Left renal cortex interstitium (tissue), 4 donors: Measurements from ENCODE around the gene EML1. TPM values are rescaled to one million over a fixed set of nuclear protein-coding genes. Genes with fewer than 3 reads are reported as not detected.
A peak's percentile ranks its signal among the peaks of the same experiment; 100 is the strongest.

ENCODE experiments used
- DNase-seq, 4 donors: peaks; one replicate each; pipeline ENCODE4 v3.0.0-alpha.2; 2013; ENCODE audit warnings: low read depth in 4 of 4, low spot score in 2 of 4, missing footprints in 1 of 4
- polyA plus RNA-seq, 4 donors: library from polyadenylated mRNA; unstranded; fragments of 120-200 nt; gene quantifications; one replicate each; pipeline ENCODE4 v1.2.1, GENCODE V29; 2013; ENCODE audit not compliant: insufficient read length in 4 of 4

The EML1 gene
- polyA plus RNA-seq, 4 donors, result 26.6 to 37.5 (median 35.1) TPM

DNA sequence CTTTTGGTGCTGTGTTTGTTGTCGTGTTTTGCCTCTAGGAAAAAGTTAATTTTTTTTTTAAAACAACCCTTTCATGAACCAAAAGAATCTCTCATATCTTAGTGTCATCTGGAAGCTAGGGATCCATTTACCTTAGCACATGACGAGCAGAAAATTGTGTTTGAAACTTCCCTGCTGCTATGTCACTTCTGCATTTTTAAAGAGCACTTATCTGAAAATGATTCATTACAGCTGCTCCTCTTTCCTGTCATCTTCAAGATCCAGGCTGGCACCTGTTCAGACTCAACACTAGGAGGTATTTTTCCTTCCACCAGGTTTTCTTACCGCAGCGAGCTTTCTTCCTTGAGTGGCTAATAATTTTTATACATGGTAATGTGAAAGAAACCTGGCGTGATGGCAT lies 67.0 kb downstream of the EML1 start:
- DNase-seq, result no peak

DNA sequence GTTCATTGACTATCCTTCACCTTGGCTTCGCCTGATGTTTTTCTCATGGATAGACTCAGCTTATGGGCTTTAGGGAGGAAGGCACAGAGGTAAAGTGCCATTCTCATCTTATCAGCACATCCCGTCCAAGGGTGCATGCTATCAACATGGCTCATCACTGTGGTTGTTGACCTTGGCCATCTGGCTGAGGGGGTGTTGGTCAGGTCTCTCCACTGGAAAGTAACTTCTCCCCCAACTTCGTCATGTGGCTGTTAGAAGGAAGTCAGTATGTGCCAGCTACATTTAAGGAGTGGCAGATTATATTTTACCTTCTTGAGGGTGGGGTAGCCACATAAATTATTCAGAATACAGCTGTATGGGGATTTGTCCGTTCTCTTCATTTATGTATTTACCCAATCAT lies 68.9 kb downstream of the EML1 start:
- no peak for DNase-seq

DNA sequence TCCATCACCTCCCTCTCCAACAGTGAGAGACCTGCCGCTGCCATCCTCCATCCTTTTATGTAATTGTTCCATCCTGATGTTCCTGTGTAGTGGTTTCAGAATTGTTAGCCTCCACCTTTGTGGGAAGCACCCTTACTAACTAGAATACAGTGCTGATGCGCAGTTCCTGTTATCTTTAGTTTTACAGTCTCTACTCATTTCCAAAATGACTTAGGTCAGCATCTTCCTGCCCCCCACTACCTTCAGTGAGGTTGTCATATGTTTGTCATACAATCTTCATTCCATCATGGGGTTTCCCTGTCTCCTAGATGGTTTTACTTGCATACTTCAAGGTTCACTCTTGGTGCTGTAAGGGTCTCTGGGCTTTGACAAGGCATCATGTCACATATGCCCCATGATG lies 69.8 kb downstream of the EML1 start:
- no peak for DNase-seq

DNA sequence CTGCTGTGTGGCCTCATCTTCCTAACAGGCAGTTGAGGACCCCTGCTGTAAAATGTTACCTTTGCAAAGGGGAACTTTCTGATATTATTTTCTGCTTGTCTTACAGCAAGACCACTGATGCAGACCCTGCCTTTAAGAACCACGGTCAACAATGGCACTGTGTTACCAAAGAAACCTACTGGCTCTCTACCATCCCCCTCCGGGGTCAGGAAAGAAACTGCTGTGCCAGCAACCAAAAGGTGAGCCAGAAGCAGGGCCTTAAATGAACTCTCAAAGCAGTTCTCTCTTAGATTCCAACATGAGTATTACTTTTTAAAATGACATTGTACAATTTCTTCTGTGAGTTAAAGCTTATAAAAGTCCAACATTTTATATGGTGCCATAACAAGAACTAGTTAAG lies 72.2 kb downstream of the EML1 start:
- DNase-seq, result no peak

DNA sequence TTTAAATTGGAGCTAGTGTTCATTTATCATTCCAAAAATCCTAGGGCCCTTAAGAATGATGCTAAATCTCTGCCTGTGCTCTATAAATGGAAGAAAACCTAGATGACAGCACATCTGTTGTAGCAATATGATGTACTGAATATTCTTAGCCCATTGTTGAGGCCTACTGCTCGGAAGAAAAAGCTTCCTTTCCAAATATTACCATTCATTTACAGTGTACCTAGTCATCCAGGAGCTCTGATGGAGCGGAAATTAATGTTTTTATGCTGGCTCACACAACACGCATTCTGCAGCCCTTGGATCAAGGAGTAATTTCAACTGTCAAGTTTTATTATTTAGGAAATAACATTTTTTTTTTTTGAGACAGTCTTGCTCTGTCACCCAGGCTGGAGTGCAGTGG lies 77.4 kb downstream of the EML1 start:
- DNase-seq, result no peak

GRCh38 chr14:99871771-99872170 lies 78.6 kb downstream of the EML1 start:
- DNase-seq, result no peak

GRCh38 chr14:99872786-99873440 lies 79.7 kb downstream of the EML1 start:
- DNase-seq, result no peak

- DNase-seq, result no peak
Observed at GRCh38 chr14:99873653-99874052, 80.4 kb downstream of the EML1 start.

- DNase-seq, result no peak
Observed at GRCh38 chr14:99874306-99874705, 81.1 kb downstream of the EML1 start.

DNA sequence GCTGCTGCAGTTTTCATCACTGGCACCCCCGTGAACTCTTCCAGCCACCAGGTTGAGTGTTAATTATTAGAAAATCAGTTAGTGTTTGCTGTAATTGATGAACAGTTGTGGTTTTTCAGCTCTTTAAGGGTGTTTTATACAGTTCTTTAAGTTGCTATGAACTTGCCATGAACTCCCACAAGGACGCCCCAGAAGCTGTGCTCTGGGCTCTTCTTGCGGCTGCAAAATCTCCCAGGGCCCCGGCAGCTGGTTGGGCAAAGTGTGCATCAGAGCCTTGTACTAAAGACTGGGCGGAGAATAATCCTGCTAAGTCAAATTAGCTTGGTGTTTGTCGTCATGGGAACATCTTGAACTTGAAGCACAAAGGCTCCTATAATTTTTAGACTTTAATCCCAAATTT lies 82.2 kb downstream of the EML1 start:
- peak in 1 of 4 donors; percentile 27 for DNase-seq

DNA sequence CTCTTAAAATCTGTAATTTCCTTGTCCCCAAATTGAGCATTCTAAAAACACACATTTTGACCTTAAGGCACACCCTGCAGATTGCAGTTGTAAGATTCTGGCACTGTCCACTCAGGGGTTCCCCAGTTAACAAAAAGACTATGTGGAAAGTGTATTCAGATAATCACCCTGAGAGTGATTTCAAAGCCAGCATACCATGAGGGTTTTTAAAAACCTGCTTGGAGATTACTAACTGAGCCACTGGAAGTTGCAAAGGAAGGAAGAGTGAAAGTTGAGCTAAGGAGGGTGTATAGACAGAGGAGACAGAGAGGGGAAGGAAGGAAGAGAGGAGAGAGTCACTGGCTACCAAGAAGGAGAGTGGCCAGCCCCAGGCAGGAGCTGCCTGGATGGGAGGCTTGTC lies 82.6 kb downstream of the EML1 start:
- no peak for DNase-seq

GRCh38 chr14:99876406-99876805 lies 83.2 kb downstream of the EML1 start:
- no peak for DNase-seq

- no peak for DNase-seq
Observed at GRCh38 chr14:99878563-99878962, 85.3 kb downstream of the EML1 start.

DNA sequence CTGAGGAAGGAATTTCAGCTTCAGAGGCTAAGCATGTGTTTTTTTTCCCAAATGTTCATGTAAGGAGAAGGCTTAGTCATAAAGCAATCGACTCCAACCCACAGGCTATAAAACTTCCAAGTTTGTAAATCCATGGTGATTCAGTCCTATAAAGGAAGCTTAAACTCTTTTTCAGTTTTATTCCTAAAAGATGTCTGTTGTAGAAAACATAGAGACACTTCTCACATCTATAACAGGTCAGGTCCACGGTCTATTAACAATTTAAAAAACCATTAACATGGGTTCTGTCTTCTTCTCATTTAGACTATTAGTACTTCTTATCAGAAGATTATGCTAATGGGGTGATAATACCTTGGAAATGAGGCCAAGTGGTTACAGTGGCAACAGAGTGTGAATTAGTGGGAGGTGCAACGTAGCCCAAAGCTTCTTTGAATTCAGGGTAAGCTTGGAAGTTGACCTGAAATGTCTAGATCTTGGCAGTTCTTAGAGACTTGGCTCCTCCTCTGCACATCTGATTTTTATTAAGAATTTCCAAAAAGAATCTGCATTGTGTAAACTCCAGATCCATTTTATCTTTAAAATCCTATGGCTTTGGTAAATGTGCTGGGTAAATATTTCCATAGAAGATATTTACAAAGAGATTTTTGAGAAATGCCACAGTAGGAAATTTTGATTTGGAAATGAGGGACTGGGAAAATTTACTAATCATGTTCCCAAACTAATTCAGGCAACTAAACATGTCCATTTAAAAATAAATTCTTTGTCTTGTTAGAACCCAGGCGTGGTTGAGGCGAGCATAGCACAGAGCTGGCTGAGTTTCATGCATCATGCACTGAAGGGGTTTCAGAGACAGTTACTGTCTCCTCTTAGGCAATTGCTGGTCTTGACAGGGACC lies 86.4 kb downstream of the EML1 start:
- DNase-seq, result peak in 1 of 4 donors; percentile 23

DNA sequence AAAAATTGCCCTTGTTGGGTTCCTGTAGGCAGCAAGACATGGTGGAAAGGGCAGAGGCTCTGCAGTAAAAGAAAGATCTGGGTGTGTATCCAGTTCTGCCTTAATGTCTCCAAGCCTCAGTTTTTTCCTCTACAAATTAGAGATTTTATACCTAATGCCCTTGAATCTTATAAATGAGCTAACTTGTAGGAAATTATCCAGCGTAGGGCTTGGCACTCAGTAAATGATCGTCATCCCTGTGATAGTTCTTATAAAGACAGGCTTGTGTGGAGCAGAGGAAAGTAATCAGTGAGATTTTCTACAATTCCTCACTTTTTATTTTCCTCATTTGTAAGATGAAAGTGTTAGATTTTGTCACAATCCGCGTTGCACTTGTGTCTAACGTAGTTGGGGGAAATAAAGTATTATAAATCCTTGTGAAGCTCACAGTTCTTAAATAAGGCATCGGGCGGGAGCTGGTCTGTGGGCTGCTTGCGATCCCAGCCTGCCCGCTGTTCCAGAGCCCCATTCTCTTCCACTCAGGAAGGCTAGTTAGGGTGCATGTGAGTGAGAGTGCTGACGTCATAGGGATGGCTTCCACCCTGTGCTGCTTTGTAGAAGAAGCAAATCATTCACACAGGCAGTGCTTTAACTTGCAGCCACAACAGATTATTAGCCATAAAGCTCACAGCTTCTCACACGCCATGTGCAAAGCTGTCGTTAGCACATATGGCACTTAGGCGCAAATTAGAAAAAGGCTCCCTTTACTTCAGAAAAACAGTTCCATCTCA lies 87.6 kb downstream of the EML1 start:
- DNase-seq, result no peak

GRCh38 chr14:99883866-99884650 lies 90.8 kb downstream of the EML1 start:
- DNase-seq, result no peak

GRCh38 chr14:99884834-99885648 lies 91.8 kb downstream of the EML1 start:
- peak in 3 of 4 donors; percentile 37 to 69 (median 41) for DNase-seq

GRCh38 chr14:99885649-99885958 lies 92.4 kb downstream of the EML1 start:
- no peak for DNase-seq

- no peak for DNase-seq
Observed at GRCh38 chr14:99887407-99887806, 94.2 kb downstream of the EML1 start.

DNA sequence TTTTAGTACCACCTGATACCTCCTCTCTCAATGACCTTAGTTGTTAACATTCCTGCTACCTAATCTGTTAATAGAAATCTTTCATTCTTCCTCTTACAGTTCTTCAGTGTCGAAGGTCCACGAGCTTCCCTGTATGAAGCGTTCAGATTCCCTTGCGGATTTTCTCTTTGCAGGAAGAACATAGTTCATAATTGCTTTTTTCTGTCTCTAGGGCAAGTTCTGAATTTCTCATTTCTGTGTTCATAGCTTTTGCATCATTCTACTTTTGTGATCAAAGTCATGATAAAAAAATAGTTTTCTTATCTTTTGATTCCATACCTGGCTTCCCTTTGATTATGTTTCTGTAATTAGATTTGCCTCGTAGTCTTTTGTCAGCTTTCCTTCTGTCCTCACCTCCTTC lies 94.9 kb downstream of the EML1 start:
- DNase-seq, result no peak
